ENCODE results near the gene CEACAM7.

DNA sequence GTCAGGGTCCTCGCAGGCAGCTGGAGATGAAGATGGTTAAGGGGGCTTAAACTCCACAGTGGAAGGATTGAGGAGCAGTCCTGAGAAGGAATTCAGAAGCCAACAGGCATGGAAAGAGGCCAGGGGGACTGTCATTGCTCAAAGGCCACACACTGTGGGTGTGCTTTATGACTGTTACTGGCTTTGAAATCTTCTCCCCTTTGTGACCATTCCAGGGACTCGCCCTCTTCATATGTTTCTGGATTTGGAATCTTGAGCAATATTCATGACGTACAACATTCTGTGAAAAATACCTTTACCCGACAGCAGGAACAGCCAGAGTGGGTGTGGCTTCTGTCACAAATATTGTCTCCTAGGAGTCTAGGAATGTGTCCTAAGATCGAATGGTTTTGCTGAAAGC lies 16.6 kb downstream of the CEACAM7 start:
- TF ChIP-seq, protein P1, sequence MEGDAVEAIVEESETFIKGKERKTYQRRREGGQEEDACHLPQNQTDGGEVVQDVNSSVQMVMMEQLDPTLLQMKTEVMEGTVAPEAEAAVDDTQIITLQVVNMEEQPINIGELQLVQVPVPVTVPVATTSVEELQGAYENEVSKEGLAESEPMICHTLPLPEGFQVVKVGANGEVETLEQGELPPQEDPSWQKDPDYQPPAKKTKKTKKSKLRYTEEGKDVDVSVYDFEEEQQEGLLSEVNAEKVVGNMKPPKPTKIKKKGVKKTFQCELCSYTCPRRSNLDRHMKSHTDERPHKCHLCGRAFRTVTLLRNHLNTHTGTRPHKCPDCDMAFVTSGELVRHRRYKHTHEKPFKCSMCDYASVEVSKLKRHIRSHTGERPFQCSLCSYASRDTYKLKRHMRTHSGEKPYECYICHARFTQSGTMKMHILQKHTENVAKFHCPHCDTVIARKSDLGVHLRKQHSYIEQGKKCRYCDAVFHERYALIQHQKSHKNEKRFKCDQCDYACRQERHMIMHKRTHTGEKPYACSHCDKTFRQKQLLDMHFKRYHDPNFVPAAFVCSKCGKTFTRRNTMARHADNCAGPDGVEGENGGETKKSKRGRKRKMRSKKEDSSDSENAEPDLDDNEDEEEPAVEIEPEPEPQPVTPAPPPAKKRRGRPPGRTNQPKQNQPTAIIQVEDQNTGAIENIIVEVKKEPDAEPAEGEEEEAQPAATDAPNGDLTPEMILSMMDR (IDR thresholded peaks at IDR 0.05) = no peak
- TF ChIP-seq ZFX (IDR thresholded peaks at IDR 0.05; ENCODE audit: borderline replicate concordance) = no peak
